GM12891 (cell line): ENCODE measurements around the gene MARK2.

Experiments used
- DNase-seq: peaks from one replicate; pipeline ENCODE4 v3.0.0; 2011; ENCODE audit warnings: low spot score; ENCODE audit not compliant: insufficient read length
- FAIRE-seq: peaks from 2 replicates; lab custom pipeline; 2011; peaks lifted over from hg19 to GRCh38; lab: Jason Lieb, UNC
- PAX5 ChIP-seq: IDR thresholded peaks from 2 replicates; pipeline ENCODE4 v1.6.1; 2011; ENCODE audit warnings: low read length, moderate library complexity, mild to moderate bottlenecking; ENCODE audit not compliant: insufficient read depth, severe bottlenecking
- POLR2A ChIP-seq: IDR thresholded peaks from 2 replicates; pipeline ENCODE4 v1.6.1; 2011; ENCODE audit warnings: low read depth, low read length, control low read depth
- POLR2AphosphoS5 ChIP-seq: IDR thresholded peaks from 2 replicates; pipeline ENCODE4 v1.6.1; 2011; ENCODE audit warnings: low read depth, low read length, control low read depth
- POU2F2 ChIP-seq: IDR thresholded peaks from 2 replicates; pipeline ENCODE4 v1.6.1; 2011; ENCODE audit warnings: low read depth, mild to moderate bottlenecking, control low read depth, low read length, moderate library complexity
- SPI1 ChIP-seq: IDR thresholded peaks from 2 replicates; pipeline ENCODE4 v1.6.1; 2011; ENCODE audit warnings: low read depth, low read length, control low read depth
- TAF1 ChIP-seq: IDR thresholded peaks from 2 replicates; pipeline ENCODE4 v1.6.1; 2011; ENCODE audit warnings: low read depth, low read length, control low read depth

Gene MARK2

GRCh38 chr11:63914896-63915691 lies 76.2 kb downstream of the MARK2 start:
- no peak for TF ChIP-seq SPI1
- no peak for TF ChIP-seq POU2F2
- TF ChIP-seq TAF1 = no peak
- no peak for TF ChIP-seq POLR2AphosphoS5
- no peak for TF ChIP-seq POLR2A
- TF ChIP-seq PAX5 = no peak
- DNase-seq (no peak), FAIRE-seq (no peak)

DNA sequence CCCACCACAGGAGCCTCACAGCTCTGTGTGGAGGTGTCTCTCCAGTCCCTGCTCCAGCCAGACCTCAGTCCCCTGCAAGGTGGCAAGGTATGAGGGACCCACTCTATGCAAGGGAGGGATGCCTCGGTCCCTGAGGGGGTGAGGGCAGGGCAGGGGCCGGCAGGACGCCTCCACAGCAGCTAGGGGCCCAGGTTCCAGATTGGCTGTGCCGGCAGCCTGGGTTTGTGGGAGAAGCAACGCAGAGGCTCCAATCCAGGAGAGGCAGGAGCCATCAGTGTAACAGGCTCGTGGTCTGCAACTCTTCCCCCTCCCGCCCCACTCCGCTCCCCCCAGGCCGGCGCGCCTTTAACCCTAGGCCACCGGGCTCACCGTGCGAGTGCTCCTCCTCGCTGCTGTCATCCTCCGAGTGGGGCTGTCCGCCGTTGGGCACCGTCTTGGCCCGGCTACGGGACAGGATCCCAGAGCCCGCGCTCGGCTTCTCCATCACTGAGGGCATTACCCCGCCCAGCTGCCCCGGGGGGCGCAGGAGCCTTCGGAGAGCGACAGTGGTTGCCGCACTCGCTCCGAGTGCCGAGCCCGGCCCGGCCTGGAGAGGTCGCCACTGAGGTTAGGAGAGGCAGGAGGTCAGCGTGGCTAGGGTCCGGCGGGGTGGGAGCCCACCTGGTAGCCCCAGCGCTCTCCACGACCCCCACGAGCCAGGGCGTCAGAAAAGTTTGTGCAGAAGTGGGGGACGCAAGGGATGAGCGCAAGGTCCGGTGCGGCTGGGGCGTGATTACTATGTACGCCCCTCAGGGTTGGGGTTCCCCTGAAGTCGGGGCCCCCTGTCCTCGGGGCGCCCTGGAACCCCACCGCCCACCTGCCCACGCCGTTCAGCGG lies 77.3 kb downstream of the MARK2 start:
- FAIRE-seq (peak; percentile 47), DNase-seq (no peak)
- no peak for TF ChIP-seq POLR2A
- no peak for TF ChIP-seq POLR2AphosphoS5
- TF ChIP-seq PAX5 = no peak
- no peak for TF ChIP-seq TAF1
- TF ChIP-seq POU2F2 = no peak
- TF ChIP-seq SPI1 = no peak

- peak; percentile 83 for FAIRE-seq
- peak; percentile 91 for DNase-seq
- TF ChIP-seq PAX5 (no peak), SPI1 (no peak), TAF1 (no peak; the same call in 1 of the 2 replicates), POLR2A (no peak), POLR2AphosphoS5 (no peak), POU2F2 (no peak)
Measured at GRCh38 chr11:63916837-63917691, 78.2 kb downstream of the MARK2 start, which contains the start of gene RCOR2. RCOR2 (minus strand) TSS chr11:63917164; CDS start chr11:63916456, 708 bp downstream.

GRCh38 chr11:63917692-63918506 lies 79.0 kb downstream of the MARK2 start:
- FAIRE-seq (peak; percentile 91), DNase-seq (no peak)
- no peak for TF ChIP-seq POLR2AphosphoS5
- no peak for TF ChIP-seq TAF1
- TF ChIP-seq SPI1 = no peak
- no peak for TF ChIP-seq PAX5
- no peak for TF ChIP-seq POU2F2
- no peak for TF ChIP-seq POLR2A

DNA sequence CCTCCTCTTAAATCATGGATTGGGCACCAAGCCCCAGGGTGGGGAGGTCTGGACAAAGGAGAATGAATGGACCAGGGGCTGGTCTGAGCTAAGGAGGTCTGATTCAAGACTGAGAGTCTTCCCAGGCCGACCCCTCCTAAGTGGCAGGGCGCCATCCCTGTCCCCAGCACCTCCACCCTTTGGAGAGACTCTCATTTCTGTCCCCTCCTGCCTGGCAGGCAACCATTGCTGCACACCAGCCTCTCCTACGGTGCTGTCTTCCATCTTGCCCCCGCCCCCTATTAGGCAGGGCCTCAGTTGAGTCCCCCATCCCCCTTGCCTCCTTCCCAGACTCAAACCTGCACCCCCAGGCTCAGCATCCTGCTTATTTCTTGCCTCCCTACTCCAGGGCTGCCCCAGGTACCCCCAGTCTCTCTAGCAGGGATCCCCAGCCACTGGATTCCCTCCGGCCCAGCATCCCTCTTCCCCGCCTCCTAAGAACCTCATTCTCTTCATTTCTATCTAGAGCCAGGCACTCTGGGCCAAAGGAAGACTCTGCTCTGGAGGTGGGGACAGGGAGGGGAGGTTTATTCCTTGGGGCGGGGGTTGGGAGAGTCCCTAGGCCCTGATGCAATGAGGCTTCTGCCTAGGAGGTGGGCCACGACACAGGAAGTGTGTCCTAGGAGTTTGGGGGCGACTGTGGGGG lies 79.7 kb downstream of the MARK2 start:
- FAIRE-seq (no peak), DNase-seq (no peak)
- TF ChIP-seq POU2F2 (no peak), POLR2A (no peak), TAF1 (no peak), POLR2AphosphoS5 (no peak), PAX5 (no peak), SPI1 (no peak)

GRCh38 chr11:63919267-63920125 lies 80.6 kb downstream of the MARK2 start:
- TF ChIP-seq SPI1 (no peak), POU2F2 (no peak), TAF1 (no peak), POLR2AphosphoS5 (no peak), POLR2A (no peak), PAX5 (no peak)
- DNase-seq (no peak), FAIRE-seq (no peak)

GRCh38 chr11:63920126-63920938 lies 81.4 kb downstream of the MARK2 start:
- FAIRE-seq (no peak), DNase-seq (no peak)

More at GRCh38 chr11:63920126-63920938, 81.4 kb downstream of the MARK2 start:
- TF ChIP-seq POU2F2 (no peak), POLR2A (no peak), PAX5 (no peak), SPI1 (no peak), POLR2AphosphoS5 (no peak), TAF1 (no peak)
